ENCODE measurements around the gene SIK2. TPM values are rescaled to one million over a fixed set of nuclear protein-coding genes. Genes with fewer than 3 reads are reported as not detected.

The SIK2 gene
- total and polyA plus RNA-seq, 9 of the 15 experiments (the other 6 are each of a cell fraction or from before 2014, with no cell fraction given), result 0.74 to 11.6 (median 3.8) TPM

GRCh38 chr11:111684251-111684650 lies 82.0 kb downstream of the SIK2 start:
- H2AFZ ChIP-seq (ENCODE audit: low read depth, low read length), result no peak overlapping the region
- ATAC-seq (no peak), FAIRE-seq (no peak), DNase-seq (ENCODE audit: extremely low read depth in 1 of 4, low spot score in 3 of 4) (no peak)
- in situ Hi-C loops (cut with MboI), result no loop called here
- TF ChIP-seq NFE2 (IDR thresholded peaks at IDR 0.05; ENCODE audit: low read depth) (peak; percentile 24; the same call in 1 of the 2 replicates), ZNF639 (CRISPR knock-in tag; conservative IDR thresholded peaks at IDR 0.05 in 1 of 2, IDR thresholded peaks at IDR 0.05 in 1 of 2) (no peak), ZNF316 (IDR thresholded peaks at IDR 0.05) (peak; percentile 64), MAFG (tag; conservative IDR thresholded peaks at IDR 0.05) (0 out of 2 replicates have a peak, but pooled peaks have one; percentile 8)
- H3K79me2 ChIP-seq (ENCODE audit: control insufficient read depth, insufficient read depth, low read length), result no peaks in the 10 kb centered on the region
- H3K9me3 ChIP-seq (replicated peaks; ENCODE audit: control insufficient read depth, insufficient read depth, low read depth, low read length), result no peaks in the 10 kb centered on the region
- H3K4me3 ChIP-seq, result no peak overlapping the region
- no TSS peak for BruUV-seq (replicated peaks)
- POLR2A ChIA-PET, result interaction anchor here (0.6 to 1.6 kb wide), 6 partner anchors 12 to 82 kb away, joined by 3 to 6 read pairs (median 3); partner anchors contain the start of gene SIK2
- no peaks in the 10 kb centered on the region for H4K20me1 ChIP-seq (replicated peaks; ENCODE audit: control insufficient read depth, insufficient read depth, low read length)
- CTCF ChIA-PET (ENCODE audit: low intra/inter-chr PET ratio), result no interaction called here
- 83% methylated on average over 2 of the region's 2 CpGs for WGBS (ENCODE audit: insufficient coverage, low coverage, missing lambda C conversion rate)
- intact Hi-C loops (cut with micrococcal nuclease), result no loop called here
- no peak overlapping the region for H3K27ac ChIP-seq (ENCODE audit: extremely low read depth, low read depth, low read length)
- H3K9me1 ChIP-seq (ENCODE audit: control insufficient read depth, insufficient read depth, low read length), result no peaks in the 10 kb centered on the region
- H3K36me3 ChIP-seq (ENCODE audit: control insufficient read depth, insufficient read depth, low read length), result peaks cover 11% of the 10 kb centered on the region; the same call in 2 of the 3 replicates
- no peak overlapping the region for H3K9ac ChIP-seq (ENCODE audit: insufficient read depth in 1 of 2, low read depth in 2 of 2, low read length in 2 of 2)
- no peaks in the 10 kb centered on the region; a peak in 1 of 5 replicates for H3K4me1 ChIP-seq (replicated peaks in 1 of 2; ENCODE audit: control insufficient read depth in 2 of 2, insufficient read depth in 2 of 2, low read length in 2 of 2)
- no peaks in the 10 kb centered on the region for H3K27me3 ChIP-seq (ENCODE audit: control insufficient read depth in 2 of 2, insufficient read depth in 2 of 2, low read length in 2 of 2)
- H3K4me2 ChIP-seq (ENCODE audit: insufficient read depth, low read length), result no peak overlapping the region
